Activated CD8-positive, alpha-beta memory T cell treated with anti-CD3 and anti-CD28 coated beads for 1 hour (primary cell): ENCODE results near the gene KCNK5.

Experiments used
- DNase-seq, 2 donors: peaks; one replicate each; pipeline ENCODE4 v3.0.0-alpha.2; 2020; ENCODE audit warnings: low read depth in 1 of 2; ENCODE audit errors: extremely low read depth in 1 of 2

The KCNK5 gene

DNA sequence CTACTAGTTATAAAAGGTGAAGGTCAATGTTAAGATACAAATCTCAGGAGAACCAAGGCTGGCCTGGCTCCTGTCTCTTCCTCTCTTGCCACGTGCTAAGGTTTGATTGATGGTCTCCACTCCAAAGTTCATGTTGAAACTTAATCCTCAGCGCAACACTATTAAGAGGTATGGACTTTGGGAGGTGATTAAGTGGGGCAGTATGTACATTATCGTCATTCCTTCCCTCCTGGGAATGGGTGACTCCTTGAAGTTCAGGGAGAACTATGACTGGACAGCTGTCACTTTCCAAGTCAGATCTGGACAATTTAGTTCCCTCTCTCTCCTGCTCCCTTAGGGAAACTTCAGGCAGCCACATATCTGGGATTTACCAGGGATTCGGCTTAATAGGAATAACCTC is 50.5 kb downstream of the KCNK5 start:
- DNase-seq: no peak

DNA sequence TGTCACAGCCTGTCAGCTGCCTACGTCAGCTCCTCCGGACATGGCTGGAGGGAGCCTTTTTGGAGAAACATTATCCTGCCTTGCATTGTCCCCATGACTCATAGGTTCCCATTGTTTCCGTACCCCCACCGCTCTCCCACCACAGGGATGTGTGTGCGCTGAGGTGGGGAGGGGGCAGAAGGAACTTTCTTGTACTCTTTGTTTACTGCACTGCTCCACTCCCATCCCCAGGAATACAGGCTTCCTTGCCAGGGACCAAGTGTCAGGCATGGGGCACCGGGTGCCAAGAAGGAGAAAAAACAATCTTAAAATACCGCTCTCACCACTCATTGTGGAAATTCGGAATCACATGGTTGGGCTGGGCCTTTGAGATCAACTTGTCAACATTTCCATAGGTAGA is 51.0 kb downstream of the KCNK5 start:
- no peak for DNase-seq

DNA sequence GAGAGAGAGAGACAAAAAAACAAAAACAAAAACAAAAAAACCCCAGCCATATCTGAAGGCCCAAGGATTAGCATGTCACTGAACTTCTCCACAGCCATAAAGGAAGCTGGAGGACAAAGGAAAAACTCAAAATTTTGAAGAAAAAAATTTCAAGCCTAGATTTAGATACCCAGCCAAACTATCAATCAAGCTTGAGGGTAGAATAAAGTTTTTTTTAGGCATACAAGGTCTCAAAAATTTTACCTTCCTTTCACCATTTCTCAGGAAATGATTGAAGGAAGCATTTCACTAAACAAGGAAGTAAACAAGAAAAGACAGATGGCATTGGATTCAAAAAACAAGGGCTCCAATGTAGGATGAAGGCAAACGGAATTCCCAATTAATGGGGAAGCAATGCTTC is 52.1 kb downstream of the KCNK5 start:
- DNase-seq: no peak

DNA sequence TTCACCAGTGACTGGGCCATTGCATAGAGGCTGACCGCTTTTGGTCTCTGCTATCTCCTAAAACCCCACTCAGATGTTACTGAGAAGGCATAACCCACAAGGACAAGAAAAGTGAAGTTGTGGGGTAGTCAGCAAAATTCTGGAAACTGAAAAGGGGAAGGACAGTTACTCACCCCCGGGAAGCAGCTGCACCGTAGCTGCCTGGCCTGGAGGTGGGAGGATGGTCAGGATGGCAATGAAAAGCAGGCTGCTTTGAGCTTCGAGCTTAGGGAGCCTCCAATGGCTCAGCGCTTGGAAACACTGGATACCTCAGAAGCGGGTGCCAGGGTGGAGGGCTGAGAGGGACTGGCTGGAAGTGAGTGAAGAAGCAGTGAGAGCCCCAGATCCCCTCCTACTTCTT is 56.0 kb downstream of the KCNK5 start:
- no peak for DNase-seq

DNA sequence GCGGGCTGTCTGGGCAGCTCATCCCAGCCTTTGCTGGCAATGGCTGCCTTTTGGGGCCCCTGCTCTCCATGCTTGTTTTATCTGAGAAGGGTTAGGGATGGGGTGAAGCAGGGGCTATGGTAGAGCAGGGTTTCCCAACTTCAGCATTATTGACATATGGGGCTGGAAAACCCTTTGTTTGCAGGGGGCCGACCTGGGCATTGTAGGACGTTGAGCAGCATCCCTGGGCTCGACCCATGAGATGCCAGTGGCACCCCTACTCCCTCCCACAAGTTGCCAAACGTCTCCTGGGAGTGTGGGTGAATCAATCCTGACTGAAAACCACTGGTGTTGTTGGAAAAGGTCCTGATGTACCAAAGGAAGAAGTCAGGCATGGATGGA is 56.9 kb downstream of the KCNK5 start:
- no peak for DNase-seq

DNA sequence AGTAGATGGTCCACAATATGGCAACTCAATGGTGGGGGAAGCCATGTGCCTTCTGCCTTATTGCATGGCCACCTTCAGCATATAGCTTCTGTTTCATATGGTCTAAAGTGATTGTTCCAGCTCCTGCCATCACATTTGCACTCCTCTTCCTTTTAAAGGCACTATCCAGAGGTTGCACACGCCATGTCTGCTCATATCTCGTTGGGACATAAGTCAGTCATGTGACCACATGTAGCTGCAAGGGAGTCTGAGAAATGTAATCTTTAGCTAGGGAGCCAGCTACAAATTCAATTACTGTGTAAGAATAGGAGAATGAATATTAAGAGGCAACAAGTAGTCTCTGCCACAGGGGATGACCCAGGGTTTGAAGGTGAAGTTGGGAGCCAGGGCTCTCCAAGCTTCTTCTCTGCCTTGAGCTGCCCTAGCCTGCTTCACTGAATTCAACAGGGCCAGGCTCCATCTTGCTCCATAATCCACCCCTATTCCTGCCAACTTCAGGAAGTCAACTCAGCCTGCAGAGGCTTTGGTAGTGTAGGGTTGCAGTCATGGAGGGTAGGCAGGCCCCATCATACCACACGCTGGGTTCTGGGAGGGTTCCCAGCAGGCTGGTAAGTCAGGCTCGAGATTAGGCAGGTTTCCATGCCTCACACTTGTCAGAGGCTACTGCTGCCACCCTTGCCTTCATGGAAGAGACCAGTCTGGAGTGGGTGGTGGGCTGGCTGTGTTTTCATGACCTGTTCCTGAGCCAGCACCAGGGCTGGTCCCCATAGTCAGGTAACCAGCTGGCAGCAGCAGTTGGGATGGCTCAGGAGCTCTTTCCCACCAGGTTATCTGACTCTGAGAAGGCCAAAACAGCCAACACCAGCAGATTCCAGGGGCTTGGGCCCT is 57.5 kb downstream of the KCNK5 start:
- no peak for DNase-seq

DNA sequence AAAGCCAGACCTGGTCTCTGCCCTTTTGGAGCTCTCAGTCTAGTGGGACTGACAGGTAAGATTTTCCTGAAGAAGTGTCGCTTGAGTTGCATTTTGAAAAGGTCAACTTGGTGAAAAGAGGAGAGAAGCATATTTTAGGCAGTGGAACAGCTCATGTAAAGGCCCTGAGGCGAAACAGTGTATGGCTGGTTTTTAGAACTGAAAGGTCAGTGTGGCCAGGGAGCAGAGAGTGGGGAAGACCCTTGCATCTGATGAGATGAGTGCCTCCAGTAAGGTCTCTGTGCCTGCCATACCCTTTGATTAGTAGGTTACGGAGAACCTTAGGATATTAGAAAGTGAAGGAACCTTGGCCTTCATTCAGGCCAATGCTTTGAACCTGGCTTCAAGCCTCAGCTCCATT is 58.4 kb downstream of the KCNK5 start:
- DNase-seq: no peak

DNA sequence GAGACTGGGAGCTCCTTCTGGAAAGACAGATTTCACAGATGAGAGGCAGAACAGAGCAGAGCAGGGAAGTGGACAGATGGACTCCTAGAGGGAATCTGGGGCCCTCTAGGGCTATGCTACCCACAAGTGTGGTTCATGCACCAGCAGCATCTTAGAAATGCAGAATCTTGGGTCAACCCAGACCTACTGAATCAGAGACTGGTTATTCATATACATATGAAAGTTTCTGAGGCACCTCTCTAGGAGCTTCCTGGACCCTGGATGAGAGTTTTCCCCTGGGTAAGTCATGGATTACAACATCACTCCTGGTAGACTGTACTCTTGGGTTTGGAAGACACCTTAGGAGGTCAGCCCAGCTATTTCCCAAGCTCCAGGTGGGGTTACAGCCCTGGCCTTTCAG is 58.9 kb downstream of the KCNK5 start:
- no peak for DNase-seq

DNA sequence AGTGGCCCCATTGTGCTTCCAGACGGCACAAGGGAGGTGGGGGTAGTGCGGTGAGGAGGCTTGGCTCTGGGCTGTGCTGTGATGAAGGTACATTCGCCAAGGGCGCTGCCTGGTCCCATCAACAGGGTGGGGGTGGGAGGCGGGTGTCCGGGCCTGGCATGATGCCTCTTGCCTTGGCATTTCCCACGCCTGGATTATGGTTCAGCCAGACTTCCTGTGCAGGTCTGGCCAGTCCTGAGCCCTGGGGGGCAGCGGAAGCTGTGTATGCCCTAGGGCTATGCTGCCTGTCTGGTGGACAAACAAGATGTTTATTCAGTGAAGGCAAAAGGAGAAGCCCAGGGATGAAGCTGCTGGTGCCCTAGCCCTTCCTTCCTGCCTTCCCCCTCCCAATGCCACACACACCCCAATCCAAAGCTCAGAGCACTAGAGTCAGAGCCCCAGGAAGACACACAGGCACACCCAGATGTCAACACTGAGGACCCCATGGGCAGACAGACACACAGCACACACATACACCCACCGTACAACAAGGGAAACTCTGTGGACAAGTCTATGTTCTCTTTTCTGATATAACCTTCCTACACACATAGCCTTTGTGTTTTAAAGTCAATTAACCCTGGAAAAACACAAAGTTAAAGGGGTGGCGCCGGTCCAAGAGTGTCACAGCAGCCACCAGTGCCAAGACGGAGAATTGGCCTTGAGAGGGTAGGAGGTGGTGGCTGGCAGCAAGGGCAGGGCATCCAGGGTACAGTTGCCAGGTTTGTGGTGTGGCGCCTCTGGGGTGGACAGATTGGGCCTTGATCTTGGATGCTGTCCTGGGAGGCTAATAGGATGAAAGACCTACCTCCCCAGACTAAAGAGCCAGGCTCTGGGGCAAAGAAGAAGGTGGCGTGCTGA is 59.6 kb downstream of the KCNK5 start:
- DNase-seq: no peak

DNA sequence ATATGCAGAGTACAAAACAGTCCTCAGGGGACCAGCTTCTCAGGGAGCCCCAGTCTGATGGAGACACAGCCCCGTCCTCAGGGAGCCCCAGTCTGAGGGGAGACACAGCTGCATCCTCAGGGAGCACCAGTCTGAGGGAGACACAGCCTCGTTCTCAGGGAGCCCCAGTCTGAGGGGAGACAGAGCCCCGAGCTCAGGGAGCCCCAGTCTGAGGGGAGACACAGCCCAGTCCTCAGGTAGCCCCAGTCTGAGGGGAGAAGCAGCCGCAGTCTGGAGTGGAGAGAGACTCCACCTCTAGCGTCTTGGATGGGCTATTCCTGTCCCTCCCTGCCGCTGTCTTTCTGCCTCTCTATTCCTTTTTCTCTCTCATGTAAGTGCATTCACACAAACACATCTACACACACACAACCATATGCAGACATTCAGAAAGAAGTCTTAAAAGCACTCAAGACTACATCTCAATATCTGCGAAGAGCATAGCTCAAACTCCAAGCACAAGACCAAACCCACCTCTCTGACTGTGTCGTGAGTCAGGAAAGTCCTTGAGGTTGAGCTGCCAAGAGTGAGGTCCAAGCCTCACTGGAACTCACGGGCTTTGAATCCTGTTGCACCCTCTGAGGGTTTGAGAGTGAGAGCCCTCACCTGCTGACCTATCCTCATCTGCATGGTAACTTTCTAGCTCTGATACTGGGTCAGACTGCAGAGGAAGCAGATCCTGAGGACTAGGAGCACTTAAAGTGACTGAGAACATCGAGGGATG is 61.2 kb downstream of the KCNK5 start:
- no peak for DNase-seq

DNA sequence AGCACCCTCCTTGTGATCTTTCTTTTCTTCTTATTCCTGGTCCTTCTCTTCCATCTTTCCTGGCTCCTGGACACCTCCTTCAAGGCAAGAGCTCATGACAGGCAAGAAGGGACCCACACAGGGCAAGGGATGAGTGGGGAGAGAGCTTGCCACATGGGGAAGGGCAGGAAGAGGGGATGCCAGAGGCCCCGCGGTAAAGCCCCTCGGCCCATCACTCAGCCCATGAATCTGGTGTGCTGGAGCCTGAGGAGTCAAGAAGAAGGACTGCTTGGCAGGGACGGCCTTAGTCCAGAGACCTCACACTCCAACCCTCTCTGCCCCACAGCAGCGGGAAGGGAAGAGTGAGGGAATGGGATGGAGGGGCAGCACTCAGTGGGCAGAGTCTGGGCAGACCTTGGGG is 62.0 kb downstream of the KCNK5 start:
- no peak for DNase-seq

DNA sequence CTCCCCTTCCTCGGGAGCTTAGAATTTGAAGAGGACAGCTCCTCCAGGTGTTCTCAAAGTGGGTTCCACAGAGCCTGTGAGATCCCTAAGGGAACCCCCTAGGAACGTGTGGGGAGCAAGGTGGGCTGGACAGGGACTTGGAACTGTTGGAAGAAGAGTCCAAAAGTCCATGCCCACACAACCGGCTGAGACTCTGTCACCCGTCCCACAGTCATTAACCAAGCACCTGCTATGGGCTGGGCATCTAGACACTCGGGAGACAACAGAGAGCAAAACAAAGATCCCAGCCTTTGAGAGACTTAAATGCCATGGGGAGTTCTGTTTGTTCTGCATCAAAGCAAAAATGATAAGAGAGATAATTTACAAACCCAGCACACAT is 62.4 kb downstream of the KCNK5 start:
- DNase-seq: no peak

DNA sequence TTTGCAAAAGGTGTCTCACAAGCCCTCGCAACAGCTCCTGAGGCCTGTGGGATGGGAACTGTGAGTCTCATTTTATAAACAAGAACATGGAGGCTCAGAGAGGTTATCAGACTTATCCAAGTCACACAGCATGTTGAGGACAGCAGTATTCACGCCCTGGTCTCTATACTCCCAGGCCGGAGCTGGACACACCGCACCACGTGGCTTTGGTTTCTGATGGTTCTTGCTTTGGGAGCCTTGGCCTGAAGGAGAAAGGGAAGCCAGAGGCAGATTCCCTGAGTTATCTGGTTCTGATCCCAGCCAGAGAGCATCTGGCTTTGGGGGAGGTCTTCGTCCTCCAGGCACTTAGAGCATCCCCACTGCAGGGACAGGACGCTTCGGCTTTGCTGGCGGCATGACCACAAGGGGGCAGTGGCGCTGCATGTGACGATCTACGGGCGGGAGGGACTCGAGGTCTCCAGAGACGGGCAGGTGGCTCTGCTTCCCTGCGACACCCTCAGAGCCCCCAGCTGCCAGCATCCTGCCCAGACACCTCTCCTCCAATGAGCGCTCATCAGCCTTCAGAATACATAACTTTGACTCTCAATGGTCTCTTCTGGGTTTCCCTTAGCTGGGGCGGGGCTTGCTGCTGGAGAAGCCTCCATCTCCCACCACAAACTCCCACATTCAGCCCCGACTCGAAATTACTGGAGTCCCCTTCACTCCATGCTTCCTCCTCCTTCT is 62.9 kb downstream of the KCNK5 start:
- peak; percentile 48 to 76 for DNase-seq

DNA sequence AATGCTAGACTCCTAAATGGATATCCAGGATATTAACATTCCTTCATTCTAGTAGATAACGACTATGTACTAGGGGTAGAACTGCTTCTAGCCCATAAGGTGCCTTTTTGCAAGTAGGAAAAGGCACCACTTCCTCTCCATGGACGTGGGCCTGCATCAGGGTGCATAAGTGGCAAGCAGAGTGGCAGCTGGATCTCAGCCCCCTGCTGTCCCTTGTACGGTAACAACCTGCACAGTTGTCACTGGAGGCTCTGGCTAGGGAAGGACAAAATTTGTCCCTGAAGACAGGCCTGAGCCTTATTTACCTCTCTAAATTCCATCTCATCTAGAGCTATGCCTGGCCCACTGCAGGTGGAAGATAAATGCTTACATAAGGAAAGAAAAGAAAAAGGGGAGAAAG is 71.8 kb downstream of the KCNK5 start:
- no peak for DNase-seq

DNA sequence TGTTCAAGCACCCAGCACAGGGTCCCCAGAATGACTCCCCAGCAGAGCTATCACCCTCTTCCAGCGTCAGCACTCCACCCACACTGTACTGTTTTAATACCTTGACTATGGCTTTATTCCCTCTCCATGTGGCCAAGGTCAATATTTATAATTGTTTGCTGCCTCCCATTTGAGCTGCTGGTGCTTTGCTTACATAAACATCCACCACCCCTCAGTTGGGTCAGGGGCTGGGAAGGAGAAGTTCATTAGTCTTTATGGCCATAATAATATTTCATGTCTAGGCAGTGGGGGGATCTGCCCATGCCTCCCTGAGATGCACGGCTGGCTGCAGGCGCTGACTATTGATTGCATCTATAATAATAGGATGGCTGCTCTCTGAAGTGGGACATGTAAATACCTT is 72.5 kb downstream of the KCNK5 start:
- DNase-seq: no peak

DNA sequence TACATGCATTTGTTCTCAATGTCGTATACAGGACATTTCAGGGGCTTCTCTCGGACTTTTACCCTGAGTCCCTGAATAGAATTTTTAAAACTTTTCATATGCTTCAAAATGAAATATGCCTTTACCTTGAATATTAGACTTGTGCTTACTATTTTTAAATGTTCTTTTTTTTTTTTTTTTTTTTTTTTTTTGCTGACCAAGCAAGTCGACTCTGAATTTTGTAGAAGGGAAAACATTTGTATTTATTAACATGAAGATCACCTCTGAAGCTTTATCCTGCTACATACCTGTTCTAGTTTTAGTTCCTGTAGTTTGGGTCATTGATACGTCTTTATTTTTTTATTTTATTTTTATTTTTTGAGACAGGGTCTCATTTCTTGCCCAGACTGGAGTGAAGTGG is 74.6 kb downstream of the KCNK5 start:
- DNase-seq: no peak

DNA sequence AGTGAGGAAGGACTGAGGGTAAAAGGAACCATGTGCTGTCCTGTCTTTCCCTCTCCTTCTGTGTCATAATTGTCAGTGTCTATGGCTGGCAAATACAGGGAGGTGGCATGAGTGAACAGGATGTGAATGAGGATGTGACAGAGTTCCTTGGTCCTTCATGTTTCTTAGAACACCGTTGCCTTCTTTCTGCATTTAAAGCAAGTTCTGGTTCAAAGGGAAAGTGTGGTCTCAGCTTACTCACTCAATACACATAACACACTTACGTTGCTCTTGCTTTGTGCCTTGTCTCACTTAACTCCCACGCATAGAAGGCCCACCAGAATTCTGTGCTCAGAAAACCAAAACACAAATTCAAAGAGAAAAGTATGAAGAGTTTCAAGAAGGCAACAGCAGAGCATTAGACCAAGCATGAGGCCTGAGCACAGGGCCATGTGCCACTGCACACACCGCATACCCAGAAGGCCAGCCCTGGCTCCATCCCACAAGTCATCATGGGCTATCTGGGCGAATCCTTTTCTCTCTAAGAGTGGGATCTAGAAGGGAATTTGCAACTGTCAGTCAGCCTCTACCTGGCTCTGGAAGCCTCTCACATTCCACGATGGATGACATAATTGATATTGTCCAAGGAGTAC is 75.4 kb downstream of the KCNK5 start:
- no peak for DNase-seq

DNA sequence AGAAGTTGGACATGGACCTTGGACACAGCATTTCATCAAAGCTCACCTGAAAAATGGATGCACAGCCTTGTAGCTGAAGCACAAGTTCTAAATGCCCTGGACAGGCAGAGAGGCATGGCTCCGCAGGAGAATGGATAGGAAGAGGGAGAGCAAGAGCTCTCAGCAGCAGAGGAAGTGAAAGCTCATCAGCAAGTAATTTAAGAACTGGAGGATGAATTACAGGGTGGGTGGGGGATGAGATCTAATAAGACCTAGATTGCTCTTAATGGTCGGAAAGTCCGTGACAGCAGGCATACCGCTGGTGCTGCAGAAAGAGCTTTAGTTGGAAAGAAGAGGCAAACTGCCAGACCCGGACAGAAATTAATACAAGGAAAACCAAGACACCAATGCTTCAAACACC is 77.0 kb downstream of the KCNK5 start:
- DNase-seq: no peak

DNA sequence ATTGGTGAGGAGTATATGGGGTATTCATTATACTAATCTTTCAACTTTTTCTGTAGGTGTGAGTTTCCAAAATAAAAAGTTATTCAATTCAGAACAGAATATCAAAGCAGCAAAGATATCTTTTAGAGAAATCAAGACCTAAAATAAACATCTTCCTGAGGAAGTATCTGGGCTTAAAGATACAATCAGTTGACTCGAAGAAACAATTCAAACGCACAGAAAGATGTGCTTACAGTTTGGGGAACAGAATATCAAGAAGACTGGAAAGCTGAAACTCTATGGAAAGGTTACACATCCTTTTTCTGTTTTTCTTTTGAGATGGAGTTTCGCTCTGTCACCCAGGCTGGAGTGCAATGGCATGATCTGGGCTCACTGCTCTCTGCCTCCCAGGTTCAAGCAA is 78.1 kb downstream of the KCNK5 start:
- no peak for DNase-seq

DNA sequence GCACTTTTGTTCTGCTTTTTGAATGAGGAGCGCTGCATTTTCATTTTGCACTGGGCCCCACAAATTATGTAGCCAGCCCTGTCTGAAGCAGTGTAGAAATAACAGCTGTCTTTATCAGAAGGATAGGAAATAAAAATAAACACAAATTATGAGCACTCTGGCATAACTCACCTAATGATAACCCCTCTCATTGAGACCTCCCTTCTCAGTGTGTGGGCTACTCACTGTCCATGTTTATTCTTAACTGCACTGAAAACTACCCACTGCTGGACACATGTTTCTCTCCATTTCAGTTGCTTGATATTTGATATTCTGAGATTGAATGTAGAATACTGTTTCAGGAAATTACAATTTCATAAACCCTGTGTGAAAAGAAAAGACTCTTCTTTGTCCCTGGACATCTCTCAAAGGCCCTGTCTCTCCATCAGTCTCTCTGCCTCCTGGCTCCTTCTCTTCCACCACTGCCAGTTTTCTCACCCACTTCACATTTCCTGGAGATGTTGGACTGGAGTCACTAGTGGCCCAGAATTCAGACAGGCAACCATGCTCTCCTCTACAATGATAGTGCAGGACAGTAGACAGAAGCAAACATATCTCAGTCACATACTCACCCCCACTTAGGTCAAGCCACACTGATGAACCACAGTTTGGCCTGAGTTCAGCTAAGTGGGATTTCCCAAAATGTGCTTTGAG is 84.6 kb downstream of the KCNK5 start:
- no peak for DNase-seq
